ENCODE data around the gene SLC17A9.

Gene SLC17A9

GRCh38 chr20:62996596-62996982 is 44.1 kb downstream of the SLC17A9 start:
- no peak for FAIRE-seq
- no peak for DNase-seq (ENCODE audit: extremely low spot score, insufficient read length, low read depth)

- DNase-seq (ENCODE audit: extremely low spot score, insufficient read length, low read depth) (no peak), FAIRE-seq (no peak)
These were observed 45.0 kb downstream of the SLC17A9 start for GRCh38 chr20:62997417-62998035.

GRCh38 chr20:62998449-62998848 is 45.9 kb downstream of the SLC17A9 start:
- FAIRE-seq (no peak), DNase-seq (ENCODE audit: extremely low spot score, insufficient read length, low read depth) (no peak)

GRCh38 chr20:62999580-62999979 is 47.1 kb downstream of the SLC17A9 start:
- DNase-seq (ENCODE audit: extremely low spot score, insufficient read length, low read depth), result no peak
- no peak for FAIRE-seq

DNA sequence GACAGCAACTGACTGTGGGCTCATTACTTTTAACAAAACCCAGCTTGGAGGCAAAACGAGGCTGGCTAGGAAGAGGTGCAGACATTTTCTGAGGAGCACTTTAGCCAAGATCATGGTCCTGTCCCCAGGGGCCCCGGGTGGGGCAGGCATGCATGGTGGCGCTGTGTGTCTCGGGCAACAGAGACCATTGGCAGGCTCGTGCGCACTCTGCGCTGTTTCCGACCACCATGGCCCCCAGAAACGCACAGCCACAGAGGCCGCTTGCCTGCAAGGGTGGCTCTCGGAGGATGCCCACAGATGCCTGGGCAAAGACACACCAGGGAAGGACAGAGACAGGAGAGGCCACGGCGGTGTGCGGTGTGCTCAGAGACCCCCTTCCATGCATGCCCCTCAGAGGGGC is 47.5 kb downstream of the SLC17A9 start:
- DNase-seq (ENCODE audit: extremely low spot score, insufficient read length, low read depth) (no peak), FAIRE-seq (no peak)

DNA sequence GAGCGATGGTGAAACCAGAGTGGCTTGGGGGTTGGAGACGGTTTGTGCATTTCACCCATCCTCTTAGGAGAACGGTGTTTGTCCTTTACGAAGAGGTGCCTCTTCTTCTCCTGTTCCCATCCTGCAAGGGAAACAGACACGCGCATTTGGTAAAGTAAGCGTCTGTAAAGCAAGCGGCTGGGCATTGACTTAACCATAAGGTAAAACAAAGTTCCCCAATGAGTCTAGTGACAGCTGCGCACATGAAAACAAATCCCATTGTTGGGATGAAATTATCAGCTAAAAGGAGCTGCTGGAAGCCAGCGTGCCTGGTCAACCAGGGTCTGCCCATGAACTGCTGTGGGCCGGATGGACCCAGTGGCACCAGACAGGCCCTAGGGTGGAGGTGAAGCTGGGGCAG is 48.4 kb downstream of the SLC17A9 start:
- no peak for DNase-seq (ENCODE audit: extremely low spot score, insufficient read length, low read depth)
- FAIRE-seq, result no peak

DNA sequence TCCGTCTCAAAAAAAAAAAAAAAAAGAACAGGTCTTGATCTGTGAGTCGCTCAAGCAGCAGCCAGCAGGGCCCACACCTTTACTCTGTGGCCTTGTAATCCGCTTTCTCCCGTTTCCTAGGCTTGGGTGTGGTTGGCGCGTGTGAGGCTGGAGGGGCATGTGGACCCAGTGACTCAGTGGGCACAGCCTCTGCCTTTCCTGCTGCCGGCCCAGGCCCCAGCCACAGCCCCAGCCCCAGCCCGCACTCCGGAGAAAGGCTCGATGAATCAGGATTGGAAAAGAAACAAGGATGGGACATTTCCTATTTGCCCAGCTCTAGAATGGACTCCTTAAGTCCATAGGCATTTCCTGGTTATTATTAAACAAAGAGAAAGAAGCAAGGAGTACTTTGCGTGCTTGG is 50.0 kb downstream of the SLC17A9 start:
- FAIRE-seq (no peak), DNase-seq (ENCODE audit: extremely low spot score, insufficient read length, low read depth) (no peak)

DNA sequence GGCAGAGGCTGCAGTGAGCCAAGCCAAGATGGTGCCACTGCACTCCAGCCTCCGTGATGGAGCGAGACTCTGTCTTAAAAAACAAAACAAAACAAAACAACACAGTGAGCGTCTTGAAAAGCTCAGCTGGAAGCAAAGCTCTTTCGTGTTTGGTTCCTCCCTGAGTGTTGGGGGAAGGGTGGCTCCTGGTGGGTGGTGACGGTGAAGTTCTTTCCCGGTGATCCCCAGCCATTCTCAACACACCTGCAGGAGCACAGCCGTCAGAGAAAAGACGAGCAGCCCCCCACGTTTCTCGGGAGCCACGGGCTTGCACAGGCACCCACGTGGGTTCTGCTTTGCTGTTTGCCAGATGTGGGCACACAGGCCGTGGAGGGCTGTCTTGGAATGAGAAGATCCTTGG is 51.0 kb downstream of the SLC17A9 start:
- FAIRE-seq (no peak), DNase-seq (ENCODE audit: extremely low spot score, insufficient read length, low read depth) (no peak)

DNA sequence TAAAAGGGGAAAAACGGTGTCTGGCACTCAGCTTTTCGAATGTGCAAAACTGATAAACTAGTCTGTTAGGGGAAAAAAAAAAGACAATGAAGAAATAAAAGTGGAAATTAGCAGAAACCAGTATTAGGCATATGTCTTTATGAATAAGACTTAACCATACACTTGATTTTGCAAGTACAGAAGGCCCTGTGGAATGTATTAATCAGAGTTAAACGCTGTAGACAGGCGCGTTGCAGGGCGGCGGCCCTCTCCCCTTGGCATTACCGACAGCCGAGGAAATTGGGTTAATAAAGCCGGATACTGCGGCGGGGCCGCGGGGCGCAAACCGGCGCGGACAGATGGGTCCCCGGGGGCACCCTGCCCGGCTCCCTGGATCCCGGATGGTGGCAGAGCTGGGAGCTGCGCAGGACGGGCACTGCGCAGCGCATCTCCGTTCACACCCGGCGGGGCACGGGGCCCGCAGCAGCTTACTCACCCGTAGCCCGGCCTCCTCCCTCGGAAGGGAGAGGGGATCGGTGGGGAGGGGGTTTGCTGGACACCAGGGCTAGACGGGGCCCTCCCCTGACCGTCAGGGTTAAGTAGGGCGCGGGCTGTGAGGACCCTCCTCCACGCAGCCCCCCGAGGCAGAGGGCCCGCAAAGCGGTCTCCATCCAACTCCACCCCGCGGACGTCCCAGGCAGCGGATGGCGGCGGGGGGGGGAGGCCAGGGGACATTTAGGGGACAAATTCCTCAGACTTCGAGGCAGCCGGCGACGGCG is 52.3 kb downstream of the SLC17A9 start:
- DNase-seq (ENCODE audit: extremely low spot score, insufficient read length, low read depth), result no peak
- no peak for FAIRE-seq

DNA sequence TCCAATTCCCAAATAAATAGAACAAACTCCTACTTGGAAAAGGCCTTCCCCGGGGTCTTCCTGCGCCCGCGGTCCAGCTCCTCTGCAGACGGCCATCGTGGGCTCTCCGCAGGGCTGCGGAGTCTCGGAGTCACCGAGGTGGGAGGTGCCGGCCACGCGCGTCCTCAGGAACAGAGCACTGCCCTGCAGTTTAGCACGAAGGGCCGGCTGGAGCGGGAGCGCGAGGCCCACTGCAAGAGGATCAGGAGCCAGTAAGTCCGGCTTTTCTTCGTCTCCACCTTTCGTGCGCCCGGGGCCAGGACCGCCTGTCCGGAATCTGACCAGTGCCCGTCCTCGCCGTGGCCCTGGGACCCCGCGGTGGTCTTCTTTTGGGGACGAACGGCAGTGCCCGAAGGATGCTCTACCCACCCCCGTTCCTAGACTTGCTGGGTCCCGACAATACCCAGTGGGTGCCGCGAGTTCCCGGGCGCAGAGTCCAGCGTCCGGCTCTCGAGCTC is 52.9 kb downstream of the SLC17A9 start:
- FAIRE-seq (no peak), DNase-seq (ENCODE audit: extremely low spot score, insufficient read length, low read depth) (no peak)

DNA sequence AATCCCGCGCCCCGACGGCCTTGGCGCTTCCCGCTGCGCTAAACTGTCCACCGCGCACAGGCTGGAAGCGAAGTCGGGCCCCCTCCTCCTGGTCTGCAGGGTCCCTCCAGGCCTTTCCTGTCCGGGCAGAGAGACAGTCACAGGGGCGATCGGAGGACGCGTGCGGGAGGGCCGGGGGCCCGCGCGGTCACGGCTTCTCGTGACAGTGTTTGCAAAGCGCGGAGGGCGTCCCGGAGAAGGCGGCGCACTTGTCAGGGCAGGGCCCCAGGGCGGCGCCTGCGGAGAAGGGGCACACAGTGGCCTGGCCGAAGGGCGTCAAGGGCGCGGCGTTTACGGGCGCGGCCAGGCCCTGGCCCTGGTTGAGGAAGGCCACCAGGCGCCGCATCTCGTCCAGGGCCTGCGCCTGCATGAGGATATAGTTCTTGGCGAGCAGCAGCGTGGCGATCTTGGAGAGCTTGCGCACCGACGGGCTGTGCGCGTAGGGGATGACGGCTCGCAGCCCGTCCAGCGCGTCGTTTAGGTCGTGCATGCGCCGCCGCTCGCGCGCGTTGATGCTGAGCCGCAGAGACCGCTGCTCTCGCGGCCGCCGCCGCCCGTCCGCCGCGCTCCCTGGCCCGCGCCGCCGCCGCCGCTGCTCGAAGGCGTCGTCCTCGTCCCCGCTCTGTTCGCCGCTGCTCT is 53.5 kb downstream of the SLC17A9 start:
- DNase-seq (ENCODE audit: extremely low spot score, insufficient read length, low read depth) (no peak), FAIRE-seq (no peak)

- DNase-seq (ENCODE audit: extremely low spot score, insufficient read length, low read depth), result no peak
- FAIRE-seq, result no peak
These were observed 54.2 kb downstream of the SLC17A9 start, which contains the start of gene BHLHE23 for GRCh38 chr20:63006540-63007359. TSS of gene BHLHE23 (minus strand) at chr20:63006964. CDS start at chr20:63006774, 190 bp downstream.

GRCh38 chr20:63007360-63007645 is 54.8 kb downstream of the SLC17A9 start:
- DNase-seq (ENCODE audit: extremely low spot score, insufficient read length, low read depth), result no peak
- no peak for FAIRE-seq

- no peak for DNase-seq (ENCODE audit: extremely low spot score, insufficient read length, low read depth)
- no peak for FAIRE-seq
These were observed 55.4 kb downstream of the SLC17A9 start for GRCh38 chr20:63007646-63008488.

GRCh38 chr20:63008541-63009044 is 56.1 kb downstream of the SLC17A9 start:
- FAIRE-seq (no peak), DNase-seq (ENCODE audit: extremely low spot score, insufficient read length, low read depth) (no peak)

DNA sequence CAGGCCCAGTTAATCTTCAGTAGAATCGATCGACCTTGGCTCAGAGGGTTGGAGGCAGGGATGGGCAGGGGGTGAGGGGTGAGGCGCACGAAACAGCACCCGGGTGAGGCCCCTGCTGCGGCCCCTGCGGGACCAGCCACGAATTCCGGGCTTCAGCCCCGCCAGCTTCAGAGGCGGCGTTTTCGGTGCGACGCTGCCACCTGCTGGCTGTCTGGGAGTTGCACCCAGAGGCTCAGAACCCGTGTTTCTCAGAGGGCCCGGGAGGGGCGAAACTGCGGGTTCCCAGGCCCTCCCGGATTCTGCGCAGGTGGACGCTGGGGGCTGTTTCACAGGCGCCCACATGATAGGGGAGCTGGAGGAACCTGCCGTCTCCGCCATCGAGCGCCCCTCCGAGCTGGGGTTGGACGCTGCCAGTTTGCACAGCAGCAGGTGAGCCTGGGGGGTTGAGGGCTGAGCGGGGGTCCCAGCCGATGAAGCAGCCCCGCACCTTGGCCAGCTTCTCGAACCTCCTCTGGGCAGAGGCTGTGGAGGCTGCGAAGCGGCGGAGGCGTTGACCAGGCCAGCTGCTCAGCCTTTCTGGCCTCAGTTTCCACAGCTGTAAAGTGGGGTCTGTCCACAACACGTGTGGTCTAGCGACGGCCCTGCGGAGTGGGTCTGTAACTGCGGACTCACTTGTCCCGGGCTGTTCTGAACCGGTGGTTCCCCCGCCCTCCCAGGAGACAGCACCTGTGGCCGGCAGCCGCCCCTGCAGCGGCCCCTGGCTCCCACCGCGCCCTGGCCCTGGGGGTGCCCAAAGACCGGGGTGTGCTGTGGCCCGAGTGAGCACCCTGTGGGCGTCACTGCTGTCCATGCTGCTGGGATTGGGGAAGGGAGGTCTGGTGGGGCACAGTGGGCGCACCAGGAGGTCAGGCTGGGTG is 56.8 kb downstream of the SLC17A9 start:
- DNase-seq (ENCODE audit: extremely low spot score, insufficient read length, low read depth) (peak; percentile 88), FAIRE-seq (peak; percentile 83)

DNA sequence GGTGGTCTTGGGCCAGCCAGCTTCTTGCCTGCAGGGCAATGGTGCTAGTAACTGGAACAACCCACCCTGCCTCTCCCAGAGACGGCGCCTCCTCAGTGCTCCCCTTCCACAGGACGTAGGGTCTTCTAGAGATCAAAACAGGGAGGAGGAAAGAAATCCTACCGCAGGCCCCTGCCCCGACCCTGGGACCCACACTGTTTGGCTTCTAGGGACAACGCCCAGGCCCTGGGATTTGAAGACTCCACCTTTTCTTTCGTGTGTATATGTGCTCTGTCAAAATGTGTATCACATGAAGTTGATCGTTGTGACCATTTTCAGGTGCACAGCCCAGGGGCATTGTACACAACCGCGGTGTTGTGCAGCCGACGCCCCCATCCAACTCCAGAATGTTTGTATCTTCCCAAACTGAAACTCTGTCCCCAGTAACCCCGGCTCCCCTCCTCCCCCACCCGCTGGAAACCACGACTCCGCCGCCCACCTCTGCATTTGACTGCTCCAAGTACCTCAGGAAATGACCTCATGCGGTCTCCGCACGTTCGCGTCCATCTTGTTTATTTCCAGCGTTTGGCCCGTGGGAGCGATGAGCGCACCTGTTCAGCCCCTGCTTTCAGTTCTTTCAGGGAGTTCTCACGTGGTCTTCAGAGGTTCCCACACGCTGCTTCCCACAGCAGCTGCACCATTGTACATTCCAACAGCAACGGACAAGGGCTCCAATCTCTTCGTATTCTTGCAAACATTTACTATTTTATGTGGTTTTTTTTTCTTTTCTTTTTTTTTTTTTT is 57.7 kb downstream of the SLC17A9 start:
- peak; percentile 78 for DNase-seq (ENCODE audit: extremely low spot score, insufficient read length, low read depth)
- peak; percentile 99 for FAIRE-seq

DNA sequence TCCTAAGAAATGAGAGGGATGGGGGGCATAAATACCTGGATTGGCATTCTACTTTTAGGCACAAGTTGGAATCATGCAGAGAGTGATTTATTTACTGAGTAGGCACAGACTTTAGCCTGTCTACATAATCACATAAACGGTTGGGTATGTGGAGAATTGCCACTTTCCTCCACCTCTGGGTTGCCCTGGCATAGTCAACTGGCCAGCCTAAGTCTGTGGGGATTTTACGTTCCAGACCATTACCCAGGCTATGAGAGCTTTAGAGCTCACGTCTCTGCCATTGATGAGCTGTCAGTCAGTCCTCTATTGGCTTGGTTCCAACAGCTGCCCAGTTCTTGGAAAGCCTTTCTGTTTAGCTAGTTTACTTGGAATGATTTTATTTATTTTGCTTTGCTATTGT is 59.3 kb downstream of the SLC17A9 start:
- peak; percentile 67 for FAIRE-seq

More for the DNA sequence above, 59.3 kb downstream of the SLC17A9 start:
- DNase-seq (ENCODE audit: extremely low spot score, insufficient read length, low read depth), result no peak
